ENCODE measurements around the gene ALDH1L1.

Gene ALDH1L1

GRCh38 chr3:126111126-126111551 is 69.2 kb downstream of the ALDH1L1 start:
- Histone ChIP-seq H3K4me3 (no peak overlapping the region), H3K36me3 (replicated peaks) (no peaks in the 10 kb centered on the region), H3K4me1 (no peaks in the 10 kb centered on the region), H3K27me3 (ENCODE audit: low read depth) (no peaks in the 10 kb centered on the region), H3K9me3 (no peaks in the 10 kb centered on the region)
- no peak for DNase-seq (ENCODE audit: low spot score in 2 of 2)
- in situ Hi-C loops (cut with MboI; ENCODE audit: low sequenced_read_pairs), result no loop called here

- in situ Hi-C loops (cut with MboI; ENCODE audit: low sequenced_read_pairs), result no loop called here
Observed at GRCh38 chr3:126110431-126111125, 69.8 kb downstream of the ALDH1L1 start.

GRCh38 chr3:126109880-126110235 is 70.5 kb downstream of the ALDH1L1 start:
- Histone ChIP-seq H3K4me1 (no peaks in the 10 kb centered on the region), H3K9me3 (no peaks in the 10 kb centered on the region), H3K27me3 (ENCODE audit: low read depth) (no peaks in the 10 kb centered on the region), H3K36me3 (replicated peaks) (no peaks in the 10 kb centered on the region), H3K4me3 (no peak overlapping the region)
- in situ Hi-C loops (cut with MboI; ENCODE audit: low sequenced_read_pairs), result no loop called here
- DNase-seq (ENCODE audit: low spot score in 2 of 2), result no peak

More at GRCh38 chr3:126110431-126111125, 69.8 kb downstream of the ALDH1L1 start:
- Histone ChIP-seq H3K9me3 (no peaks in the 10 kb centered on the region), H3K4me1 (no peaks in the 10 kb centered on the region), H3K4me3 (no peak overlapping the region), H3K36me3 (replicated peaks) (no peaks in the 10 kb centered on the region), H3K27me3 (ENCODE audit: low read depth) (no peaks in the 10 kb centered on the region)
- DNase-seq (ENCODE audit: low spot score in 2 of 2), result no peak

- Histone ChIP-seq H3K27me3 (ENCODE audit: low read depth) (no peaks in the 10 kb centered on the region), H3K9me3 (no peaks in the 10 kb centered on the region), H3K36me3 (replicated peaks) (no peaks in the 10 kb centered on the region), H3K4me1 (no peaks in the 10 kb centered on the region), H3K4me3 (no peak overlapping the region)
- in situ Hi-C loops (cut with MboI; ENCODE audit: low sequenced_read_pairs), result no loop called here
- no peak for DNase-seq (ENCODE audit: low spot score in 2 of 2)
Observed at GRCh38 chr3:126109146-126109879, 71.1 kb downstream of the ALDH1L1 start.

DNA sequence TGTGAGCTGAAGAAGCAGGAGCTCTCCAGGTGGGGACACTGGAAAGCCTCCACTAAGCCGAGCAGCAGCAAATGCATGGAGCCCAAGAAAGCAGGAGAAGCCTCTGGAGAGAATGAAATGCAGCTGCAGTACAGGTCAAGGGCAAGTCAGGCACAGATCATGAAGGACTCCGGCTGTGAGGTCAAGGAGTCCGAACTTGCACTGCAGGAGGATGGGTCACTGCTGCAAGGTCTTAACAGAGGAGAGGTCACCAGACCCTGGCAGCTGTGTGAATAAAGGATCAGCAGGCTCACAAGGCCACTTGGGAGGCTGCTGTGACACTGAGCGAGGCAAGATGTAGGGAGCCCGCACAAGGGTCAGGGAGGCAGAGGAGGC is 71.7 kb downstream of the ALDH1L1 start:
- H3K4me1 ChIP-seq, result no peaks in the 10 kb centered on the region
- H3K9me3 ChIP-seq, result no peaks in the 10 kb centered on the region
- H3K36me3 ChIP-seq (replicated peaks), result no peaks in the 10 kb centered on the region
- in situ Hi-C loops (cut with MboI; ENCODE audit: low sequenced_read_pairs), result no loop called here
- no peaks in the 10 kb centered on the region for H3K27me3 ChIP-seq (ENCODE audit: low read depth)
- no peak overlapping the region for H3K4me3 ChIP-seq
- no peak for DNase-seq (ENCODE audit: low spot score in 2 of 2)

DNA sequence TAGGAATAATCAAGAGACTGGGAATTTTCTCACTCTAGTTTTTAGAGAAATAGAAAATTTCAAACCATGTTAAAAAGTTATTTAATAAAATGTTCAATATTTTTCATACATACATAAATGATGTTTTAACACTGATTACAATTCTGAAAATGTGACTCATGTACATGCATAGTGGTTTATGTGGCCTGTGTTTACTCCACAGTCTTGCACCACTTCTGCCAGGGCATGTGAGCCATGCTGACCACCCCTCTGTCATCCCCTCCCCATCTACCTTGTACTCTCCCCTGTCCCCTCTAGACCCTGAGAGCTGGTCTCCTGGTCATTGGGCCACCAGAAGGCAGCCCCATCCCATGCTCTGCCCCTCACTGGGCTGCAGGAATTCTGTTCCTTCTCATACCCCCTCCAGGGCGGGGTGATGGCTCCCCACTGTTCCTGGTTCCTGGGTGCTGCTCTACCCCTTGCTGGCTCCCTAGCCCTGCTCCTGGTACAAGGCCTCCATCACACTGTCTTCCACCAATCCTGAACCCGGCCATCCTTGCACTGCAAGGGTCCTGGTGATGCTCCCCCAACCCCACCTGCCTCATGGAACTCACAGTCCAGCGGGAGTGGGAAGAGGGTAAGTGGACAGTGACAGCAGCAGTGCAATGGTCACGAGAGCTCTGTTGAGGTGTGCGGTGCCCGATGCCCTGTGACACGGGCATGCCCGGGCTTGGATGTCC is 72.3 kb downstream of the ALDH1L1 start:
- DNase-seq (ENCODE audit: low spot score in 2 of 2), result no peak
- no peaks in the 10 kb centered on the region for H3K4me1 ChIP-seq
- in situ Hi-C loops (cut with MboI; ENCODE audit: low sequenced_read_pairs), result no loop called here
- no peak overlapping the region for H3K4me3 ChIP-seq
- no peaks in the 10 kb centered on the region for H3K27me3 ChIP-seq (ENCODE audit: low read depth)
- H3K9me3 ChIP-seq, result no peaks in the 10 kb centered on the region
- H3K36me3 ChIP-seq (replicated peaks), result no peaks in the 10 kb centered on the region

- no peak overlapping the region for H3K4me3 ChIP-seq
- H3K4me1 ChIP-seq, result no peaks in the 10 kb centered on the region
- DNase-seq (ENCODE audit: low spot score in 2 of 2), result no peak
- H3K27me3 ChIP-seq (ENCODE audit: low read depth), result no peaks in the 10 kb centered on the region
- no peaks in the 10 kb centered on the region for H3K9me3 ChIP-seq
- in situ Hi-C loops (cut with MboI; ENCODE audit: low sequenced_read_pairs), result no loop called here
- H3K36me3 ChIP-seq (replicated peaks), result no peaks in the 10 kb centered on the region
Observed at GRCh38 chr3:126107203-126107939, 73.0 kb downstream of the ALDH1L1 start.

DNA sequence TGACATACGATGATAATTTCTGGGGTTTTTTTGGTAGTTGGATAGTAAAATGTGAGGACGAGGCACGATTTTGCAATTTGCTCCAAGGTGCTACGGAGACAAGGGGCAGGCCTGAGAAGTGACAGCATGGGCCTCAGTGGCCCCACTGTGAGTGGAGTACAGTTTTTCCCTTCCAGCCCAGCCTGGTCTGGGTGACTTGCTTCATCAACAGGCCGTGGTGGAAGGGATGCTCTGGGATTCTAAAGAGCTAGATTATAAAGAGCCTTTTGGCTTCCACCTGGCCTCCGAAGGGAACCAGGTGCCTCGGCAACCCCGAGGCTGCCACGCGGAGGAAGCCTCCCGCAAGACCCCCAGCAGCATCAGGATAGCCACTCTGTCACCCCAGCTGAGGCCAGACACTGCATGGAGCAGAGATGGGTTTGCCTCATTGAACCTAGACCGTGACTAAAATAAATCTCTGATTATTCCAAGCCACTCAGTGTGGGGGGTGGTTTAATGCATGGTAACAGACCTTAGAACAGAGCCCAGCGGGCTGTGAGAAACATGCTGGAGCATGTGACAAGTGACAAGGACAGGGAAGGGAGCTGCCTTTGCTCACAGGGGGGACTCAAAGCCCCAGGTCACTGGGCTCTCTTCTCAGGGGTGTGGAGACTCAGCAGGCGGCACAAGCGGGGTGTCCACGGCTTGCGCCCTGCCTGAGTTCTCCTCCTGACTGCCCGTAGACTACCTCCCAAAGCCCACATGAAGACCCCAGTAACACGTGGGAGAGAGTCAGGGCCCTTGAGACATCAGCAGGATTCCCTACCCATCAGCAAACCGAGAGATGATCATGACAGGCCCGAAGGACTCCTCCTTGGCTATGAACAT is 73.8 kb downstream of the ALDH1L1 start:
- in situ Hi-C loops (cut with MboI; ENCODE audit: low sequenced_read_pairs), result no loop called here
- DNase-seq (ENCODE audit: low spot score in 2 of 2), result no peak
- Histone ChIP-seq H3K4me1 (no peaks in the 10 kb centered on the region), H3K9me3 (no peaks in the 10 kb centered on the region), H3K4me3 (no peak overlapping the region), H3K27me3 (ENCODE audit: low read depth) (no peaks in the 10 kb centered on the region), H3K36me3 (replicated peaks) (no peaks in the 10 kb centered on the region)

DNA sequence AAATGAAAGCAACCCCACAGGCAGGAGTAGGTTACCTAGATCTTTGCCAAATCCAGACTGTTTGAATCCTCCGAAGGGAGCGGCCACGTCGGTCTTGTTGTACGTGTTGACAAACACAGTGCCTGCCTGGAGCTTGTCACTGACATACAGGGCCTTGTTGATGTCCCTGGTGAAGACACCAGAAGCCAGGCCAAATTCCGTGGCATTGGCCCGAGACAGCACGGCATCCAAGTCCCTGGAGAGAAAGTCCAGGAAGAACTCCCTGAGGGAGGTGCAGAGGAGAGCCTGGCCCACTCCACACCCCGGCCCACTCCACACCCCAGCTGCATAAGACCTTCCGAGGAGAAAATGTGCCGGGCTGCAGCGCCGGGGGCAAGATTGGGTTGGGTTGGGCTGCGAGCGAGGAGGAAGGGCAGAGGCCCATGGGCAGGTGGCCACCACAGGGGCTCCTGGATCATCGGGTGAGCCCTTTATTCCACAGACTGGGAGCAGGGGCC is 74.6 kb downstream of the ALDH1L1 start:
- DNase-seq (ENCODE audit: low spot score in 2 of 2), result no peak
- in situ Hi-C loops (cut with MboI; ENCODE audit: low sequenced_read_pairs), result no loop called here
- H3K36me3 ChIP-seq (replicated peaks), result no peaks in the 10 kb centered on the region
- H3K9me3 ChIP-seq, result no peaks in the 10 kb centered on the region
- no peaks in the 10 kb centered on the region for H3K27me3 ChIP-seq (ENCODE audit: low read depth)
- no peak overlapping the region for H3K4me3 ChIP-seq
- H3K4me1 ChIP-seq, result no peaks in the 10 kb centered on the region

DNA sequence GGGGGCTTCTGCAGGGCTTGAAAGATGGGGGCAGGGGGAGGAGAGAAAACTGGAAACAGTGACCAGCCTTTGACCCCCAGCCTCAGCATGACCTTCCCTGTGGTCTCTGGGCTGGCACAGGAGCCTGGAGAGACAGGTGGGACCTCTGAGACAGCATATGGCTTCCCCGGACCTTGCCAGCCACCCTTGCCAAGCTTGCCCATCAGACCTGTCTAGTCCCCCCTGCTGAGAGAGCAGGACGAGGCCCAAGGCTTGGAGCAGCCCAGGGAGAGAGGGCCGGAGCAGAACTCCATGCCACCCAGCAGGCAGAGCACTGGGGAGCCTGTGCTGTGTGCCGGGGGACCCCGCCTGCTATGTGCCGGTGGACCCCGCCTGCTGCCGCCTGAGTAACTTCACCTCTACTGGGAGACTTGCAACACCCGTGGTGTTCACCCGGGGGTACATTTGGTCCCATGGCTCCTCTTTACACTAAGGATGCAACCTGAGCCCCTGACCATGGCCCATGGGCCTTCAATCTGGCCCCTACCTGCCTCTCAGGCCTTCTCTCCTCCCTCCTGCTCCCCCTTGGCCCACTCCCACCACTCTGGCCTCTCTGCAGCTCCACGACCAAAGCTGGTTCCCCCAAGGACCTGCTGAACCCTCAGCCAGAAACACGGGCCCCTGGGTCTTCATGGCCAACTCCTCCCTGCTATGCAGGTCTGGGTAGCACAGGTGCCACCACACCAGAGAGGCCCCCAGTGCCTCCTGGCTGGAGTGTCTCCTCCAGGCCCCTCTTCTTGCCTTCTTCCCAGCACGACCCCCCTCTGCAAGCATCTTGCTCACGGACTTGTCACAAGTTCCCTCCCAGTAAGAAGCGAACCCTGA is 75.4 kb downstream of the ALDH1L1 start:
- Histone ChIP-seq H3K4me3 (no peak overlapping the region), H3K36me3 (replicated peaks) (no peaks in the 10 kb centered on the region), H3K9me3 (no peaks in the 10 kb centered on the region), H3K4me1 (no peaks in the 10 kb centered on the region), H3K27me3 (ENCODE audit: low read depth) (no peaks in the 10 kb centered on the region)
- in situ Hi-C loops (cut with MboI; ENCODE audit: low sequenced_read_pairs), result no loop called here
- DNase-seq (ENCODE audit: low spot score in 2 of 2), result no peak

GRCh38 chr3:126104028-126104635 is 76.3 kb downstream of the ALDH1L1 start:
- no peaks in the 10 kb centered on the region for H3K36me3 ChIP-seq (replicated peaks)
- no peaks in the 10 kb centered on the region for H3K9me3 ChIP-seq
- in situ Hi-C loops (cut with MboI; ENCODE audit: low sequenced_read_pairs), result no loop called here
- no peak overlapping the region for H3K4me3 ChIP-seq
- no peak for DNase-seq (ENCODE audit: low spot score in 2 of 2)
- no peaks in the 10 kb centered on the region for H3K4me1 ChIP-seq
- no peaks in the 10 kb centered on the region for H3K27me3 ChIP-seq (ENCODE audit: low read depth)

Data from HAP-1 (cell line).